Astrocyte (in vitro differentiated cells and primary cell): ENCODE data around the gene BANF2. TPM values are rescaled to one million over a fixed set of nuclear protein-coding genes. Genes with fewer than 3 reads are reported as not detected.

Experiments
- DNase-seq: peaks from one replicate; pipeline ENCODE4 v3.0.0-alpha.2; 2010; ENCODE audit warnings: low read depth
- FAIRE-seq: peaks from 2 replicates; lab custom pipeline; 2011; peaks lifted over from hg19 to GRCh38; lab: Jason Lieb, UNC
- H2AFZ ChIP-seq: 2 replicates; pipeline ENCODE4 v1.6.0; 2012; ENCODE audit warnings: low read depth, low read length, inconsistent platforms
- H3K27ac ChIP-seq: 2 replicates; pipeline ENCODE4 v1.5.1; 2011; ENCODE audit warnings: low read depth, low read length, inconsistent platforms
- H3K27me3 ChIP-seq: 2 replicates; pipeline ENCODE4 v1.6.0; 2011; ENCODE audit warnings: low read length, inconsistent platforms; ENCODE audit not compliant: insufficient read depth
- H3K36me3 ChIP-seq: 2 replicates; pipeline ENCODE4 v1.5.1; 2011; ENCODE audit warnings: low read length, inconsistent platforms; ENCODE audit not compliant: insufficient read depth
- H3K4me1 ChIP-seq: 2 replicates; pipeline ENCODE4 v1.5.1; 2011; ENCODE audit warnings: low read length, inconsistent platforms; ENCODE audit not compliant: insufficient read depth
- H3K4me2 ChIP-seq: 2 replicates; pipeline ENCODE4 v1.6.0; 2012; ENCODE audit warnings: low read length, inconsistent platforms
- H3K4me3 ChIP-seq: 2 replicates; pipeline ENCODE4 v1.5.1; 2011; ENCODE audit warnings: low read depth, mild to moderate bottlenecking, low read length, inconsistent platforms; ENCODE audit not compliant: insufficient read depth
- H3K79me2 ChIP-seq: 2 replicates; pipeline ENCODE4 v1.6.0; 2012; ENCODE audit warnings: mild to moderate bottlenecking, low read length, inconsistent platforms; ENCODE audit not compliant: insufficient read depth
- H3K9ac ChIP-seq: 2 replicates; pipeline ENCODE4 v1.6.0; 2012; ENCODE audit warnings: mild to moderate bottlenecking, low read length, inconsistent platforms
- H3K9me3 ChIP-seq: 2 replicates; pipeline ENCODE4 v1.5.1; 2012; ENCODE audit warnings: low read depth, mild to moderate bottlenecking, low read length, inconsistent platforms; ENCODE audit not compliant: insufficient read depth
- H4K20me1 ChIP-seq: 2 replicates; pipeline ENCODE4 v1.6.0; 2012; ENCODE audit warnings: low read length, inconsistent platforms; ENCODE audit not compliant: insufficient read depth
- H3K27ac Mint-ChIP-seq: one replicate; pipeline ENCODE4 v1.8.0; 2021; ENCODE audit warnings: mild to moderate bottlenecking, mixed read lengths; ENCODE audit not compliant: unreplicated experiment
- H3K27me3 Mint-ChIP-seq: one replicate; pipeline ENCODE4 v1.8.0; 2021; ENCODE audit warnings: low read depth, mixed read lengths; ENCODE audit not compliant: unreplicated experiment
- H3K36me3 Mint-ChIP-seq: one replicate; pipeline ENCODE4 v1.8.0; 2021; ENCODE audit warnings: low read depth, mixed read lengths; ENCODE audit not compliant: unreplicated experiment
- H3K4me1 Mint-ChIP-seq: one replicate; pipeline ENCODE4 v1.8.0; 2021; ENCODE audit warnings: low read depth, mixed read lengths; ENCODE audit not compliant: unreplicated experiment
- H3K4me3 Mint-ChIP-seq: one replicate; pipeline ENCODE4 v1.8.0; 2021; ENCODE audit warnings: mild to moderate bottlenecking, moderate library complexity, mixed read lengths; ENCODE audit not compliant: unreplicated experiment
- H3K9me3 Mint-ChIP-seq: one replicate; pipeline ENCODE4 v1.8.0; 2021; ENCODE audit warnings: mild to moderate bottlenecking, mixed read lengths; ENCODE audit not compliant: unreplicated experiment
- CTCF ChIP-seq: IDR thresholded peaks from 2 replicates; pipeline ENCODE4 v1.5.1; 2011; ENCODE audit warnings: low read depth, mild to moderate bottlenecking, inconsistent platforms, low read length, moderate library complexity; ENCODE audit not compliant: insufficient read depth
- EZH2 ChIP-seq: IDR thresholded peaks from 2 replicates; pipeline ENCODE4 v1.6.1; 2012; ENCODE audit warnings: mild to moderate bottlenecking, low read length, inconsistent platforms; ENCODE audit not compliant: insufficient read depth
- total RNA-seq: library from RNA; stranded (reverse); gene quantifications from 2 replicates; pipeline ENCODE4 v1.2.1, GENCODE V29; 2021

BANF2 gene
- total RNA-seq, 1 donor from 2014 or later: not detected

GRCh38 chr20:17753516-17753915, 53.8 kb downstream of the BANF2 start:
- peaks cover 12% of the 10 kb centered on the region for H3K9me3 Mint-ChIP-seq
- peaks cover 2% of the 10 kb centered on the region for H3K36me3 Mint-ChIP-seq
- TF ChIP-seq CTCF: no peak
- no peak for TF ChIP-seq EZH2
- H3K4me1 Mint-ChIP-seq: peaks cover 2% of the 10 kb centered on the region
- Histone ChIP-seq H3K79me2 (no peaks in the 10 kb centered on the region), H3K9ac (no peak overlapping the region), H2AFZ (no peak overlapping the region), H3K4me2 (no peak overlapping the region), H3K27ac (no peak overlapping the region), H3K36me3 (no peaks in the 10 kb centered on the region), H3K4me1 (no peaks in the 10 kb centered on the region), H4K20me1 (no peaks in the 10 kb centered on the region), H3K4me3 (no peak overlapping the region), H3K9me3 (no peaks in the 10 kb centered on the region), H3K27me3 (peaks cover 18% of the 10 kb centered on the region)
- H3K27ac Mint-ChIP-seq: no peak overlapping the region
- DNase-seq (no peak), FAIRE-seq (no peak)
- no peak overlapping the region for H3K4me3 Mint-ChIP-seq
- H3K27me3 Mint-ChIP-seq: peaks cover 22% of the 10 kb centered on the region

- Histone ChIP-seq H3K27me3 (peaks cover 18% of the 10 kb centered on the region), H3K79me2 (no peaks in the 10 kb centered on the region), H3K9me3 (no peaks in the 10 kb centered on the region), H3K4me1 (no peaks in the 10 kb centered on the region), H3K4me3 (no peak overlapping the region), H3K27ac (no peak overlapping the region), H3K36me3 (no peaks in the 10 kb centered on the region), H3K9ac (no peak overlapping the region), H3K4me2 (no peak overlapping the region), H4K20me1 (no peaks in the 10 kb centered on the region), H2AFZ (no peak overlapping the region)
- peaks cover 22% of the 10 kb centered on the region for H3K27me3 Mint-ChIP-seq
- no peaks in the 10 kb centered on the region for H3K4me1 Mint-ChIP-seq
- peaks cover 15% of the 10 kb centered on the region for H3K9me3 Mint-ChIP-seq
- DNase-seq (no peak), FAIRE-seq (no peak)
- no peak overlapping the region for H3K27ac Mint-ChIP-seq
- H3K4me3 Mint-ChIP-seq: no peak overlapping the region
- peaks cover 2% of the 10 kb centered on the region for H3K36me3 Mint-ChIP-seq
- TF ChIP-seq EZH2: no peak
Observed at GRCh38 chr20:17756529-17756928, 56.8 kb downstream of the BANF2 start.

GRCh38 chr20:17757496-17757895, 57.7 kb downstream of the BANF2 start:
- H3K27ac ChIP-seq: no peak overlapping the region
- FAIRE-seq: no peak
- TF ChIP-seq EZH2: no peak
- TF ChIP-seq CTCF: no peak

More at GRCh38 chr20:17757496-17757895, 57.7 kb downstream of the BANF2 start:
- H3K9ac ChIP-seq: no peak overlapping the region
- peaks cover 2% of the 10 kb centered on the region for H3K36me3 Mint-ChIP-seq
- no peaks in the 10 kb centered on the region for H3K4me1 Mint-ChIP-seq
- H3K9me3 Mint-ChIP-seq: peaks cover 15% of the 10 kb centered on the region
- no peaks in the 10 kb centered on the region for H4K20me1 ChIP-seq
- H3K27me3 ChIP-seq: peaks cover 17% of the 10 kb centered on the region
- H3K4me3 ChIP-seq: no peak overlapping the region
- DNase-seq: no peak
- H3K9me3 ChIP-seq: no peaks in the 10 kb centered on the region
- no peak overlapping the region for H2AFZ ChIP-seq
- no peaks in the 10 kb centered on the region for H3K36me3 ChIP-seq
- H3K4me3 Mint-ChIP-seq: no peak overlapping the region
- H3K79me2 ChIP-seq: no peaks in the 10 kb centered on the region
- H3K27me3 Mint-ChIP-seq: peaks cover 21% of the 10 kb centered on the region
- H3K27ac Mint-ChIP-seq: no peak overlapping the region
- H3K4me1 ChIP-seq: no peaks in the 10 kb centered on the region
- no peak overlapping the region for H3K4me2 ChIP-seq
